ENCODE measurements around the gene ABCG5.

- TF ChIP-seq EZH2 (IDR thresholded peaks at IDR 0.05; ENCODE audit: borderline replicate concordance, low read length) = no peak
- TF ChIP-seq, protein P1, sequence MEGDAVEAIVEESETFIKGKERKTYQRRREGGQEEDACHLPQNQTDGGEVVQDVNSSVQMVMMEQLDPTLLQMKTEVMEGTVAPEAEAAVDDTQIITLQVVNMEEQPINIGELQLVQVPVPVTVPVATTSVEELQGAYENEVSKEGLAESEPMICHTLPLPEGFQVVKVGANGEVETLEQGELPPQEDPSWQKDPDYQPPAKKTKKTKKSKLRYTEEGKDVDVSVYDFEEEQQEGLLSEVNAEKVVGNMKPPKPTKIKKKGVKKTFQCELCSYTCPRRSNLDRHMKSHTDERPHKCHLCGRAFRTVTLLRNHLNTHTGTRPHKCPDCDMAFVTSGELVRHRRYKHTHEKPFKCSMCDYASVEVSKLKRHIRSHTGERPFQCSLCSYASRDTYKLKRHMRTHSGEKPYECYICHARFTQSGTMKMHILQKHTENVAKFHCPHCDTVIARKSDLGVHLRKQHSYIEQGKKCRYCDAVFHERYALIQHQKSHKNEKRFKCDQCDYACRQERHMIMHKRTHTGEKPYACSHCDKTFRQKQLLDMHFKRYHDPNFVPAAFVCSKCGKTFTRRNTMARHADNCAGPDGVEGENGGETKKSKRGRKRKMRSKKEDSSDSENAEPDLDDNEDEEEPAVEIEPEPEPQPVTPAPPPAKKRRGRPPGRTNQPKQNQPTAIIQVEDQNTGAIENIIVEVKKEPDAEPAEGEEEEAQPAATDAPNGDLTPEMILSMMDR (IDR thresholded peaks at IDR 0.05; ENCODE audit: low read length) = no peak
These were observed 43.7 kb upstream of the ABCG5 start for GRCh38 chr2:43882312-43882711.
